Glutamatergic neuron (in vitro differentiated cells): ENCODE results near the gene ZDHHC17. TPM values are rescaled to one million over a fixed set of nuclear protein-coding genes. Genes with fewer than 3 reads are reported as not detected.

Experiments used
- DNase-seq: peaks from one replicate; pipeline ENCODE4 v3.0.0; 2022
- H3K27ac Mint-ChIP-seq: one replicate; pipeline ENCODE4 v1.8.0; 2020; ENCODE audit warnings: mild to moderate bottlenecking, mixed read lengths, inconsistent platforms; ENCODE audit not compliant: unreplicated experiment
- H3K27me3 Mint-ChIP-seq: one replicate; pipeline ENCODE4 v1.8.0; 2020; ENCODE audit warnings: mild to moderate bottlenecking, moderate library complexity, mixed read lengths, inconsistent platforms; ENCODE audit not compliant: unreplicated experiment
- H3K36me3 Mint-ChIP-seq: one replicate; pipeline ENCODE4 v1.8.0; 2020; ENCODE audit warnings: mild to moderate bottlenecking, mixed read lengths, inconsistent platforms; ENCODE audit not compliant: unreplicated experiment
- H3K4me1 Mint-ChIP-seq: one replicate; pipeline ENCODE4 v1.8.0; 2020; ENCODE audit warnings: mild to moderate bottlenecking, low read depth, mixed read lengths, inconsistent platforms; ENCODE audit not compliant: unreplicated experiment
- H3K4me3 Mint-ChIP-seq: one replicate; pipeline ENCODE4 v1.8.0; 2020; ENCODE audit warnings: mild to moderate bottlenecking, mixed read lengths, inconsistent platforms; ENCODE audit not compliant: unreplicated experiment
- H3K9me3 Mint-ChIP-seq: one replicate; pipeline ENCODE4 v1.8.0; 2020; ENCODE audit warnings: mild to moderate bottlenecking, moderate library complexity, mixed read lengths, inconsistent platforms; ENCODE audit not compliant: unreplicated experiment
- CTCF ChIP-seq: fragments of 200-600 bp; sonication (generic); IDR thresholded peaks from one replicate; pipeline ENCODE4 v1.5.0; 2021; ENCODE audit not compliant: partially characterized antibody, unreplicated experiment
- total RNA-seq: library from RNA; stranded (reverse); fragmentation: NEBNext Ultra II Directional; extraction: Animal tissue kit (Norgen Biotek cat#: 25700); gene quantifications from one replicate; pipeline ENCODE4 v1.2.1, GENCODE V29; 2021; ENCODE audit not compliant: unreplicated experiment

The ZDHHC17 gene
- total RNA-seq, 1 donor from 2014 or later: 95.5 TPM

GRCh38 chr12:76899522-76899921, 135.6 kb downstream of the ZDHHC17 start:
- H3K4me3 Mint-ChIP-seq: no peak overlapping the region
- peaks cover 12% of the 10 kb centered on the region for H3K36me3 Mint-ChIP-seq
- no peaks in the 10 kb centered on the region for H3K4me1 Mint-ChIP-seq
- TF ChIP-seq CTCF: no peak
- H3K9me3 Mint-ChIP-seq: peaks cover 4% of the 10 kb centered on the region
- no peak overlapping the region for H3K27ac Mint-ChIP-seq
- H3K27me3 Mint-ChIP-seq: no peaks in the 10 kb centered on the region
- no peak for DNase-seq

GRCh38 chr12:76901628-76902380, 137.9 kb downstream of the ZDHHC17 start:
- H3K36me3 Mint-ChIP-seq: peaks cover under 1% of the 10 kb centered on the region
- H3K4me1 Mint-ChIP-seq: no peaks in the 10 kb centered on the region
- no peak for TF ChIP-seq CTCF
- H3K4me3 Mint-ChIP-seq: no peak overlapping the region
- no peaks in the 10 kb centered on the region for H3K27me3 Mint-ChIP-seq
- no peak overlapping the region for H3K27ac Mint-ChIP-seq
- no peak for DNase-seq
- no peaks in the 10 kb centered on the region for H3K9me3 Mint-ChIP-seq

Other genes starting within 250 kb of the ZDHHC17 start
- gene OSBPL8, start 204.3 kb upstream of the ZDHHC17 start, total RNA-seq: 162 TPM
- gene CSRP2, start 114.9 kb downstream of the ZDHHC17 start, total RNA-seq: 50.5 TPM